ENCODE measurements around the gene LIN7A.
A peak's percentile ranks its signal among the peaks of the same experiment; 100 is the strongest.

Gene LIN7A

GRCh38 chr12:80776706-80777105, 161.0 kb downstream of the LIN7A start:
- Histone ChIP-seq H3K18ac (ENCODE audit: low read depth in 1 of 2, low read length in 2 of 2) (peak overlapping the region; percentile 49 to 81), H3K4me1 (ENCODE audit: control insufficient read depth, insufficient read depth, low read depth, low read length) (no peaks in the 10 kb centered on the region), H2BK15ac (ENCODE audit: low read depth, poor library complexity, severe bottlenecking) (peak overlapping the region; percentile 87), H3K27me3 (ENCODE audit: control insufficient read depth in 1 of 2, insufficient read depth in 1 of 2, low read length in 2 of 2) (no peaks in the 10 kb centered on the region), H3K4me2 (ENCODE audit: low read length, poor library complexity, severe bottlenecking) (no peak overlapping the region), H2BK12ac (ENCODE audit: low read length in 2 of 2) (peak overlapping the region; percentile 83 to 85), H3K79me1 (replicated peaks; ENCODE audit: low read length, poor library complexity, severe bottlenecking) (no peaks in the 10 kb centered on the region), H2AK5ac (ENCODE audit: low read length, severe bottlenecking) (peak overlapping the region; percentile 95), H4K91ac (ENCODE audit: low read length) (peak overlapping the region; percentile 73), H3K14ac (ENCODE audit: low read length in 2 of 2) (no peak overlapping the region), H3K23ac (ENCODE audit: low read length in 2 of 2) (no peak overlapping the region), H2BK5ac (ENCODE audit: low read depth, low read length, poor library complexity, severe bottlenecking) (no peak overlapping the region), H3K9ac (ENCODE audit: low read length) (no peak overlapping the region), H2BK120ac (ENCODE audit: low read depth, low read length) (no peak overlapping the region), H4K8ac (ENCODE audit: low read length) (no peak overlapping the region), H3K4me3 (ENCODE audit: insufficient read depth in 1 of 2, low read depth in 1 of 2, low read length in 2 of 2) (no peak overlapping the region), H3K27ac (ENCODE audit: low read length, poor library complexity, severe bottlenecking) (no peak overlapping the region), H2AFZ (ENCODE audit: low read depth, low read length) (no peak overlapping the region), H3K4ac (ENCODE audit: low read depth in 1 of 2, low read length in 2 of 2) (peak overlapping the region in 1 of 2 experiments; percentile 65), H3K36me3 (ENCODE audit: control insufficient read depth in 1 of 2, insufficient read depth in 2 of 2, low read depth in 1 of 2, low read length in 2 of 2) (no peaks in the 10 kb centered on the region), H3K9me3 (ENCODE audit: control insufficient read depth, low read length) (no peaks in the 10 kb centered on the region)
- DNase-seq: no peak
- 97% methylated on average over 2 of the region's 2 CpGs for WGBS

GRCh38 chr12:80770958-80771357, 166.8 kb downstream of the LIN7A start:
- no peak overlapping the region for H2AK5ac ChIP-seq (ENCODE audit: low read length, severe bottlenecking)
- no peaks in the 10 kb centered on the region for H3K27me3 ChIP-seq (ENCODE audit: control insufficient read depth in 1 of 2, insufficient read depth in 1 of 2, low read length in 2 of 2)
- no peak overlapping the region for H2BK12ac ChIP-seq (ENCODE audit: low read length in 2 of 2)
- no peak overlapping the region for H3K9ac ChIP-seq (ENCODE audit: low read length)
- H3K14ac ChIP-seq (ENCODE audit: low read length in 2 of 2): no peak overlapping the region
- H3K4me2 ChIP-seq (ENCODE audit: low read length, poor library complexity, severe bottlenecking): no peak overlapping the region
- no peak overlapping the region for H2BK15ac ChIP-seq (ENCODE audit: low read depth, poor library complexity, severe bottlenecking)
- no peak overlapping the region for H2BK5ac ChIP-seq (ENCODE audit: low read depth, low read length, poor library complexity, severe bottlenecking)
- no peak overlapping the region for H4K8ac ChIP-seq (ENCODE audit: low read length)
- no peak overlapping the region for H3K18ac ChIP-seq (ENCODE audit: low read depth in 1 of 2, low read length in 2 of 2)
- no peaks in the 10 kb centered on the region for H3K36me3 ChIP-seq (ENCODE audit: control insufficient read depth in 1 of 2, insufficient read depth in 2 of 2, low read depth in 1 of 2, low read length in 2 of 2)
- no peak overlapping the region for H3K4me3 ChIP-seq (ENCODE audit: insufficient read depth in 1 of 2, low read depth in 1 of 2, low read length in 2 of 2)
- H3K9me3 ChIP-seq (ENCODE audit: control insufficient read depth, low read length): no peaks in the 10 kb centered on the region
- 93% methylated on average over 2 of the region's 2 CpGs for WGBS
- H2BK120ac ChIP-seq (ENCODE audit: low read depth, low read length): no peak overlapping the region
- H3K4ac ChIP-seq (ENCODE audit: low read depth in 1 of 2, low read length in 2 of 2): no peak overlapping the region
- no peak overlapping the region for H3K27ac ChIP-seq (ENCODE audit: low read length, poor library complexity, severe bottlenecking)
- no peak overlapping the region for H2AFZ ChIP-seq (ENCODE audit: low read depth, low read length)
- H3K79me1 ChIP-seq (replicated peaks; ENCODE audit: low read length, poor library complexity, severe bottlenecking): no peaks in the 10 kb centered on the region
- DNase-seq: no peak
- no peak overlapping the region for H4K91ac ChIP-seq (ENCODE audit: low read length)
- no peak overlapping the region for H3K23ac ChIP-seq (ENCODE audit: low read length in 2 of 2)
- H3K4me1 ChIP-seq (ENCODE audit: control insufficient read depth, insufficient read depth, low read depth, low read length): no peaks in the 10 kb centered on the region

GRCh38 chr12:80769553-80770140, 168.1 kb downstream of the LIN7A start:
- no peaks in the 10 kb centered on the region for H3K27me3 ChIP-seq (ENCODE audit: control insufficient read depth in 1 of 2, insufficient read depth in 1 of 2, low read length in 2 of 2)
- H3K4me3 ChIP-seq (ENCODE audit: insufficient read depth in 1 of 2, low read depth in 1 of 2, low read length in 2 of 2): no peak overlapping the region
- H3K36me3 ChIP-seq (ENCODE audit: control insufficient read depth in 1 of 2, insufficient read depth in 2 of 2, low read depth in 1 of 2, low read length in 2 of 2): no peaks in the 10 kb centered on the region
- no peak overlapping the region for H2BK15ac ChIP-seq (ENCODE audit: low read depth, poor library complexity, severe bottlenecking)
- no peaks in the 10 kb centered on the region for H3K4me1 ChIP-seq (ENCODE audit: control insufficient read depth, insufficient read depth, low read depth, low read length)
- H2AK5ac ChIP-seq (ENCODE audit: low read length, severe bottlenecking): no peak overlapping the region
- DNase-seq: no peak
- H3K9me3 ChIP-seq (ENCODE audit: control insufficient read depth, low read length): no peaks in the 10 kb centered on the region
- no peak overlapping the region for H3K4me2 ChIP-seq (ENCODE audit: low read length, poor library complexity, severe bottlenecking)
- no peak overlapping the region for H4K91ac ChIP-seq (ENCODE audit: low read length)
- H2AFZ ChIP-seq (ENCODE audit: low read depth, low read length): no peak overlapping the region
- WGBS: no CpG with 5 or more reads among the region's 1 CpG
- no peak overlapping the region for H2BK12ac ChIP-seq (ENCODE audit: low read length in 2 of 2)
- no peak overlapping the region for H2BK120ac ChIP-seq (ENCODE audit: low read depth, low read length)
- H3K9ac ChIP-seq (ENCODE audit: low read length): no peak overlapping the region
- no peak overlapping the region for H4K8ac ChIP-seq (ENCODE audit: low read length)
- H3K4ac ChIP-seq (ENCODE audit: low read depth in 1 of 2, low read length in 2 of 2): no peak overlapping the region
- H2BK5ac ChIP-seq (ENCODE audit: low read depth, low read length, poor library complexity, severe bottlenecking): no peak overlapping the region
- no peak overlapping the region for H3K27ac ChIP-seq (ENCODE audit: low read length, poor library complexity, severe bottlenecking)
- H3K79me1 ChIP-seq (replicated peaks; ENCODE audit: low read length, poor library complexity, severe bottlenecking): no peaks in the 10 kb centered on the region
- H3K18ac ChIP-seq (ENCODE audit: low read depth in 1 of 2, low read length in 2 of 2): no peak overlapping the region
- no peak overlapping the region for H3K14ac ChIP-seq (ENCODE audit: low read length in 2 of 2)
- H3K23ac ChIP-seq (ENCODE audit: low read length in 2 of 2): no peak overlapping the region

GRCh38 chr12:80766897-80767296, 170.8 kb downstream of the LIN7A start:
- Histone ChIP-seq H4K91ac (ENCODE audit: low read length) (no peak overlapping the region), H3K23ac (ENCODE audit: low read length in 2 of 2) (no peak overlapping the region), H2BK15ac (ENCODE audit: low read depth, poor library complexity, severe bottlenecking) (no peak overlapping the region), H3K4me3 (ENCODE audit: insufficient read depth in 1 of 2, low read depth in 1 of 2, low read length in 2 of 2) (no peak overlapping the region), H3K27ac (ENCODE audit: low read length, poor library complexity, severe bottlenecking) (no peak overlapping the region), H2BK12ac (ENCODE audit: low read length in 2 of 2) (no peak overlapping the region), H2BK120ac (ENCODE audit: low read depth, low read length) (no peak overlapping the region), H3K4me2 (ENCODE audit: low read length, poor library complexity, severe bottlenecking) (no peak overlapping the region), H2AK5ac (ENCODE audit: low read length, severe bottlenecking) (no peak overlapping the region), H3K9ac (ENCODE audit: low read length) (no peak overlapping the region), H4K8ac (ENCODE audit: low read length) (no peak overlapping the region), H3K4me1 (ENCODE audit: control insufficient read depth, insufficient read depth, low read depth, low read length) (no peaks in the 10 kb centered on the region), H3K14ac (ENCODE audit: low read length in 2 of 2) (no peak overlapping the region), H2AFZ (ENCODE audit: low read depth, low read length) (no peak overlapping the region), H3K9me3 (ENCODE audit: control insufficient read depth, low read length) (no peaks in the 10 kb centered on the region), H3K27me3 (ENCODE audit: control insufficient read depth in 1 of 2, insufficient read depth in 1 of 2, low read length in 2 of 2) (no peaks in the 10 kb centered on the region), H3K79me1 (replicated peaks; ENCODE audit: low read length, poor library complexity, severe bottlenecking) (no peaks in the 10 kb centered on the region), H3K36me3 (ENCODE audit: control insufficient read depth in 1 of 2, insufficient read depth in 2 of 2, low read depth in 1 of 2, low read length in 2 of 2) (no peaks in the 10 kb centered on the region), H2BK5ac (ENCODE audit: low read depth, low read length, poor library complexity, severe bottlenecking) (no peak overlapping the region), H3K4ac (ENCODE audit: low read depth in 1 of 2, low read length in 2 of 2) (no peak overlapping the region), H3K18ac (ENCODE audit: low read depth in 1 of 2, low read length in 2 of 2) (no peak overlapping the region)
- 89% methylated on average over 2 of the region's 2 CpGs for WGBS
- no peak for DNase-seq

All from mesenchymal stem cell (in vitro differentiated cells and primary cell).